Adrenal gland (tissue), 12 donors: ENCODE data around the gene TMEM232. TPM values are rescaled to one million over a fixed set of nuclear protein-coding genes. Genes with fewer than 3 reads are reported as not detected.

Experiments
- DNase-seq, 7 donors: peaks; one replicate each; pipeline ENCODE4 v3.0.0-alpha.2; 2019 to 2020
- H3K27ac ChIP-seq, 5 donors: fragments of 200-600 bp; sonication (generic) in 4 of 5; 1 replicate in 3 of 5; 2 replicates in 2 of 5; pipeline versions ENCODE4 v1.5.1 to v1.8.0; 2016 to 2020; ENCODE audit warnings: mild to moderate bottlenecking in 1 of 5
- H3K27me3 ChIP-seq: fragments of 200-600 bp; 2 replicates; pipeline ENCODE4 v1.8.0; 2021
- H3K36me3 ChIP-seq, 2 donors: fragments of 200-600 bp; replicated peaks in 1 of 2; 1 replicate in 1 of 2; 2 replicates in 1 of 2; pipeline versions ENCODE4 v1.5.1 to v1.8.0; 2018 to 2022
- H3K4me1 ChIP-seq, 2 donors: fragments of 200-600 bp; replicated peaks in 1 of 2; 1 replicate in 1 of 2; 2 replicates in 1 of 2; pipeline versions ENCODE4 v1.5.1 to v1.8.0; 2018 to 2021
- H3K4me3 ChIP-seq, 4 donors: fragments of 200-600 bp; sonication (generic) in 3 of 4; one replicate each; pipeline ENCODE4 v1.5.1; 2016 to 2018
- H3K9me3 ChIP-seq, 3 donors: fragments of 200-600 bp; sonication (generic) in 1 of 3; replicated peaks in 1 of 3; 1 replicate in 2 of 3; 2 replicates in 1 of 3; pipeline versions ENCODE4 v1.5.1 to v1.8.0; 2016 to 2021
- CTCF ChIP-seq, 6 experiments: fragments of 450-650 bp in 4 of 6; fragments of 200-600 bp in 2 of 6; sonication (generic) in 1 of 6; IDR thresholded peaks; 1 replicate in 5 of 6; 2 replicates in 1 of 6; pipeline versions ENCODE4 v1.5.1 to v1.8.0; 2016 to 2021; ENCODE audit warnings: antibody characterized with exemption in 6 of 6, mild to moderate bottlenecking in 2 of 6, moderate library complexity in 1 of 6
- POLR2A ChIP-seq, 2 donors: fragments of 450-650 bp; IDR thresholded peaks; one replicate each; pipeline ENCODE4 v1.6.1; 2017; ENCODE audit warnings: antibody characterized with exemption in 2 of 2, mild to moderate bottlenecking in 2 of 2, moderate library complexity in 1 of 2
- WGBS, 4 donors: extraction: QIAGEN DNeasy Blood & Tissue Kit in 2 of 4; methylation state at CpG; one replicate each; pipeline versions ENCODE4 v1.1.5 to v1.1.7; 2013 to 2017; 5-methylcytosine and 5-hydroxymethylcytosine counted together
- intact Hi-C, 2 donors: fragments of 100-400 bp; cut with DNase I; formaldehyde crosslinking; loops; one replicate each; pipeline versions ENCODE4 v1.14.1 to v1.15.0; 2022 to 2023
- polyA plus RNA-seq, 3 donors: library from polyadenylated mRNA; stranded (reverse); fragments of 200-250 nt in 2 of 3; fragments of 350-450 nt in 1 of 3; fragmentation: Illumina TruSeq in 1 of 3; extraction: RNeasy Lipid Tissue Mini Kit (QIAGEN cat#74804) in 1 of 3; gene quantifications; one replicate each; pipeline ENCODE4 v1.2.3, GENCODE V29; 2013 to 2014
- total RNA-seq, 9 donors: library from RNA; depleted of rRNA in 4 of 9; stranded (reverse); fragments of >200 nt in 4 of 9; fragments of 120-200 nt in 1 of 9; fragmentation: NEBNext Ultra II Directional in 1 of 9; extraction: Animal tissue kit (Norgen Biotek cat#: 25700) in 1 of 9; gene quantifications; one replicate each; pipeline versions ENCODE4 v1.1.0 to v1.2.4, GENCODE V29; 2013 to 2023
- donor health status: healthy with polysubstance abuse.
- donor health status: Bipolar disorder and iron deficiency.
- donor health status: DM: yes; HTN: yes; CAD: no.
- donor health status: DM: no; HTN: no; CAD: no.
- donor health status: DM: no; HTN: no; CAD: no.
- donor health status: DM: yes; HTN: yes; CAD: no.

The TMEM232 gene
- total and polyA plus RNA-seq, 12 donors, result 0.96 to 16.6 (median 4.5) TPM

- intact Hi-C loops, result no loop called here
- H3K27ac ChIP-seq, result no peak overlapping the region
- peaks cover 0 to 10% (median 0%) of the 10 kb centered on the region in 3 donors for H3K9me3 ChIP-seq
- no peaks in the 10 kb centered on the region for H3K4me1 ChIP-seq
- no peaks in the 10 kb centered on the region for H3K36me3 ChIP-seq
- TF ChIP-seq POLR2A (IDR thresholded peaks at IDR 0.05) (no peak), CTCF (IDR thresholded peaks at IDR 0.05) (no peak)
- no peaks in the 10 kb centered on the region for H3K27me3 ChIP-seq
- no peak for DNase-seq
- WGBS, 4 donors, result 88 to 93% (median 90%) methylated on average over 3 to 4 of the region's 4 CpGs
- no peak overlapping the region for H3K4me3 ChIP-seq
Measured at GRCh38 chr5:110469486-110469885, 257.0 kb downstream of the TMEM232 start.

DNA sequence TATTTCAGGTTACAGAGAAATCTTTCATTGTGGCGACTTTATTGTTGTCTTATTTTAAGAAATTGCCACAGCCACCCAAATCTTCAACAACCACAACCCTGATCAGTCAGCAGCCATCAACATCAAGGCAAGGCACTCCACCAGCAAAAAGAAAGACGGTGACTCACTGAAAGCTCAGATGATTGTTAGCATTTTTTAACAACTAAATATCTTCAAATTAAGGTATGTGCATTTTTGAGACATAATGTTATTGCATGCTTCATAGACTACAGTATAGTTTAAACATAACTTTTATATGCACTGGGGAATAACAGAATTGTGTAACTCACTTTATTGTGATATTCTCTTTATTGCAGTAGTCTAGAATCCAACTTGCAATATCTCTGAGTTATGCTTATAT lies 263.4 kb downstream of the TMEM232 start:
- WGBS, 4 donors, result 85 to 93% (median 88%) methylated on average over 2 of the region's 2 CpGs
- DNase-seq, result no peak
- H3K4me3 ChIP-seq, result no peak overlapping the region
- H3K9me3 ChIP-seq, result no peaks in the 10 kb centered on the region
- TF ChIP-seq POLR2A (IDR thresholded peaks at IDR 0.05), result no peak
- no peak for TF ChIP-seq CTCF (IDR thresholded peaks at IDR 0.05)
- H3K4me1 ChIP-seq, result no peaks in the 10 kb centered on the region
- no peaks in the 10 kb centered on the region for H3K27me3 ChIP-seq
- no peak overlapping the region for H3K27ac ChIP-seq
- no peaks in the 10 kb centered on the region for H3K36me3 ChIP-seq
- intact Hi-C loops, result no loop called here

- Histone ChIP-seq H3K9me3 (no peaks in the 10 kb centered on the region), H3K27me3 (no peaks in the 10 kb centered on the region), H3K27ac (no peak overlapping the region), H3K4me1 (no peaks in the 10 kb centered on the region), H3K4me3 (no peak overlapping the region), H3K36me3 (no peaks in the 10 kb centered on the region)
- intact Hi-C loops, result no loop called here
- 86 to 94% (median 87%) methylated on average over 4 of the region's 4 CpGs for WGBS, 4 donors
- no peak for TF ChIP-seq CTCF (IDR thresholded peaks at IDR 0.05)
- TF ChIP-seq POLR2A (IDR thresholded peaks at IDR 0.05), result no peak
- DNase-seq, result no peak
Measured at GRCh38 chr5:110460837-110461236, 265.6 kb downstream of the TMEM232 start.

DNA sequence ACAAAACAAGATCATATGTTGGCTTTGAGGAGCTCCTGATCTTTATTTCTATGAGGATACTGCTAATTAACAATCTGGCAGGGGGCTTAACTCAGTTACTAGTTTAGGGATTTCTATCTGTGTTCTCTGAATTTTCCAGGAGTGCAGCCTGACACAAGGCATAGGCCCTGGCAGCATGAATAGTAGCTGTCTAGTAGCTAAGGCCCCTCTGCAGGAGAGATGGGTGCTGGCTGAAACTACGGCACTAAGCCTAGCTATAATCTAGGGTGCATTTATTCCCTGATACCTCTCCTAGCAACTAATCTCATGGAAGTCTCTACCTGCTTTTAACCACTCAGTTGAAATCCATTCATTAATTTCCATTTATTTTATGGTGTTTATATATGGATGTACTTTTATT lies 268.2 kb downstream of the TMEM232 start:
- TF ChIP-seq CTCF (IDR thresholded peaks at IDR 0.05), result no peak
- TF ChIP-seq POLR2A (IDR thresholded peaks at IDR 0.05), result no peak
- no peak for DNase-seq
- Histone ChIP-seq H3K27ac (no peak overlapping the region), H3K36me3 (no peaks in the 10 kb centered on the region), H3K4me1 (no peaks in the 10 kb centered on the region), H3K27me3 (no peaks in the 10 kb centered on the region), H3K9me3 (no peaks in the 10 kb centered on the region), H3K4me3 (no peak overlapping the region)
- 89 to 97% (median 92%) methylated on average over 1 of the region's 1 CpG for WGBS, 4 donors
- intact Hi-C loops, result no loop called here
